HEK293T (cell line): ENCODE data around the gene HPSE2.

Source experiments
- CTCF ChIA-PET: fragments of 350-600 bp; formaldehyde crosslinking; extraction: SDS; loops from one replicate; lab custom pipeline; 2021; ENCODE audit warnings: antibody characterized with exemption, inconsistent platforms; lab: Yijun Ruan, JAX
- POLR2A ChIA-PET: fragments of 350-600 bp; formaldehyde crosslinking; extraction: SDS; loops from one replicate; lab custom pipeline; 2020; ENCODE audit warnings: antibody characterized with exemption, inconsistent platforms; lab: Yijun Ruan, JAX
- DNase-seq: peaks from one replicate; pipeline ENCODE4 v3.0.0; 2012; ENCODE audit warnings: mixed read lengths; ENCODE audit errors: extremely low spot score
- ARNT ChIP-seq: fragments of 450-650 bp; IDR thresholded peaks from 2 replicates; pipeline ENCODE4 v1.6.1; 2017; ENCODE audit warnings: mild to moderate bottlenecking
- BHLHE40 ChIP-seq: fragments of 450-650 bp; IDR thresholded peaks from 2 replicates; pipeline ENCODE4 v1.6.1; 2016; ENCODE audit warnings: mild to moderate bottlenecking, moderate library complexity, borderline replicate concordance
- CTBP1 ChIP-seq: fragments of 450-650 bp; IDR thresholded peaks from 2 replicates; pipeline ENCODE4 v1.6.1; 2016; ENCODE audit warnings: borderline replicate concordance
- ELF4 ChIP-seq: fragments of 450-650 bp; IDR thresholded peaks from 2 replicates; pipeline ENCODE4 v1.6.1; 2017; ENCODE audit warnings: antibody characterized with exemption
- FOXA1 ChIP-seq: fragments of 450-650 bp; IDR thresholded peaks from 2 replicates; pipeline ENCODE4 v1.6.1; 2016; ENCODE audit warnings: mild to moderate bottlenecking
- FOXK2 ChIP-seq: fragments of 450-650 bp; IDR thresholded peaks from 2 replicates; pipeline ENCODE4 v1.6.1; 2016; ENCODE audit warnings: mild to moderate bottlenecking
- FOXM1 ChIP-seq: fragments of 450-650 bp; IDR thresholded peaks from 2 replicates; pipeline ENCODE4 v1.6.1; 2017; ENCODE audit warnings: mild to moderate bottlenecking, borderline replicate concordance
- HDGF ChIP-seq: fragments of 450-650 bp; IDR thresholded peaks from 2 replicates; pipeline ENCODE4 v1.6.1; 2017; ENCODE audit warnings: antibody characterized with exemption, borderline replicate concordance
- L3MBTL2 ChIP-seq: fragments of 450-650 bp; conservative IDR thresholded peaks from 2 replicates; pipeline ENCODE4 v1.6.1; 2016; ENCODE audit warnings: mild to moderate bottlenecking
- LEF1 ChIP-seq: fragments of 450-650 bp; IDR thresholded peaks from 2 replicates; pipeline ENCODE4 v1.6.1; 2017; ENCODE audit warnings: mild to moderate bottlenecking, borderline replicate concordance
- NFRKB ChIP-seq: fragments of 450-650 bp; IDR thresholded peaks from 2 replicates; pipeline ENCODE4 v1.6.1; 2016; ENCODE audit warnings: mild to moderate bottlenecking, moderate library complexity
- SP1 ChIP-seq: fragments of 450-650 bp; IDR thresholded peaks from 2 replicates; pipeline ENCODE4 v1.6.1; 2017
- SUZ12 ChIP-seq: fragments of 450-650 bp; IDR thresholded peaks from 2 replicates; pipeline ENCODE4 v1.6.1; 2016; ENCODE audit warnings: mild to moderate bottlenecking
- TARDBP ChIP-seq: fragments of 450-650 bp; IDR thresholded peaks from 2 replicates; pipeline ENCODE4 v1.6.1; 2016
- ZNF384 ChIP-seq: fragments of 450-650 bp; IDR thresholded peaks from 2 replicates; pipeline ENCODE4 v1.6.1; 2016
- TF ChIP-seq, protein P1 (sequence below): fragments of 450-650 bp; IDR thresholded peaks from 2 replicates; pipeline ENCODE4 v1.6.1; 2016

The HPSE2 gene

DNA sequence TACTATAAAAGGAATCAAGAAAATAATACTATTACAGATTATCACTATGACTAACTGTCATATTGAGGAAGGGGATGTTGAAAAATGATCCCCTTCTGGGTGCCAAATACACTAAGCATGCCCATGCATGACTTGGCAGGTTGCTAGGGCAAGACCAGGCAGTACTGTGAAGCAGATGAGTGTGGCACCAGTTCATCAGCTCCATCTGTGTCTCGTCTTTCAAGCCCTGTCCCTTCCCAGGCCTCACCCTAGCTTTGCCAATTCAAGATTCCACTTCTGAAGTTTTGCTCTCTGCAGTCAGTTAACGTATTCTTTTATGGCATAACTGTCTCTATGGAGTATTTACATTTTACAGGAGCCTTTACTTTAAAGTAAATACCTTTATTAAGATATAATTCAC is 653.3 kb downstream of the HPSE2 start:
- no peak for TF ChIP-seq FOXA1
- TF ChIP-seq LEF1 = no peak
- no peak for TF ChIP-seq SUZ12
- TF ChIP-seq ARNT = no peak
- TF ChIP-seq ZNF384 = no peak
- TF ChIP-seq NFRKB = no peak
- TF ChIP-seq, protein P1, sequence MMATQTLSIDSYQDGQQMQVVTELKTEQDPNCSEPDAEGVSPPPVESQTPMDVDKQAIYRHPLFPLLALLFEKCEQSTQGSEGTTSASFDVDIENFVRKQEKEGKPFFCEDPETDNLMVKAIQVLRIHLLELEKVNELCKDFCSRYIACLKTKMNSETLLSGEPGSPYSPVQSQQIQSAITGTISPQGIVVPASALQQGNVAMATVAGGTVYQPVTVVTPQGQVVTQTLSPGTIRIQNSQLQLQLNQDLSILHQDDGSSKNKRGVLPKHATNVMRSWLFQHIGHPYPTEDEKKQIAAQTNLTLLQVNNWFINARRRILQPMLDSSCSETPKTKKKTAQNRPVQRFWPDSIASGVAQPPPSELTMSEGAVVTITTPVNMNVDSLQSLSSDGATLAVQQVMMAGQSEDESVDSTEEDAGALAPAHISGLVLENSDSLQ = no peak
- TF ChIP-seq FOXK2 = no peak
- no peak for TF ChIP-seq FOXM1
- TF ChIP-seq SP1 = no peak
- no peak for TF ChIP-seq TARDBP
- no peak for TF ChIP-seq ELF4
- no peak for TF ChIP-seq L3MBTL2
- TF ChIP-seq HDGF = no peak
- TF ChIP-seq BHLHE40 = no peak
- no peak for TF ChIP-seq CTBP1
- ChIA-PET CTCF (no interaction called here), POLR2A (no interaction called here)
- no peak for DNase-seq

DNA sequence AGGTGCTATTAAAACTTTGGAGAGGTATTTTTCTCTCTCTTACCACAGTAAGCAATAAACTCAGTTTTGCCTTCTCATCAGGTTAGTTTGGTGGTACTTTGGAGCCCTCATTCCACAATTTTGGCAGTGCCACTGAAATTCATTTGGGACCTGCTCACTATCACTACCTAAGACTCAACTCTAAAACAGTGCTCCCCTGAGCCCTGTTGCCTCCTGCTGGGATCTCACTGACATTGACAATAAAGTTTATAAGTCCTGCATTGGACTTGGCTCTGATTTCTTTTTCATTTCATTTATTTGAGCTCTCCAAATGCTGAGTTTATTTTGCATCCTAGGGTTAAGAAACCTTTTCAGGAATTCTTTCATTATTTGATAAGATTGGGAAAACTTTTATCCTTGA is 658.1 kb downstream of the HPSE2 start:
- DNase-seq = no peak
- ChIA-PET POLR2A (no interaction called here), CTCF (no interaction called here)
- no peak for TF ChIP-seq FOXM1
- TF ChIP-seq FOXA1 = no peak
- TF ChIP-seq HDGF = no peak
- no peak for TF ChIP-seq ARNT
- no peak for TF ChIP-seq SUZ12
- no peak for TF ChIP-seq ZNF384
- TF ChIP-seq SP1 = no peak
- TF ChIP-seq LEF1 = no peak
- no peak for TF ChIP-seq L3MBTL2
- no peak for TF ChIP-seq CTBP1
- no peak for TF ChIP-seq NFRKB
- no peak for TF ChIP-seq ELF4
- TF ChIP-seq, protein P1 = no peak

DNA sequence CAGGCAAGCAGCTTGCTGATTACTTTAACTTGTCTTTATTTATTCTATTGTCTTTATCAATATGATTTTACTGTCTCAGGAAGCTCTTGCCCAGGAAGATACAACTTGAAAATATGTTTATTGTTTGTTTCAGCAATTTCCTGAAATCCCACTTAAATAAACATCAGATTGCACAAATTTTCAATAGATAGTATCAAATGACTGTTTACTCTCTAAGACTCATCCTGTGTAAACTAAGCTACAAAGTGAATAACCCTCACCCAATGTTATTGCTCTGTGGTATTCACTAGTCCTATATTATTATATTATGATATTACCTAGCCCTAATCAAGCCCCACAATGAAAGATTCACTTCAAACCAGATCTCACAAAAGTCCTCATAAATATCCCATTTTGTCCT is 658.5 kb downstream of the HPSE2 start:
- DNase-seq = no peak
- POLR2A ChIA-PET = no interaction called here
- TF ChIP-seq HDGF (no peak), ELF4 (no peak), BHLHE40 (no peak), FOXM1 (no peak)
- CTCF ChIA-PET = no interaction called here

DNA sequence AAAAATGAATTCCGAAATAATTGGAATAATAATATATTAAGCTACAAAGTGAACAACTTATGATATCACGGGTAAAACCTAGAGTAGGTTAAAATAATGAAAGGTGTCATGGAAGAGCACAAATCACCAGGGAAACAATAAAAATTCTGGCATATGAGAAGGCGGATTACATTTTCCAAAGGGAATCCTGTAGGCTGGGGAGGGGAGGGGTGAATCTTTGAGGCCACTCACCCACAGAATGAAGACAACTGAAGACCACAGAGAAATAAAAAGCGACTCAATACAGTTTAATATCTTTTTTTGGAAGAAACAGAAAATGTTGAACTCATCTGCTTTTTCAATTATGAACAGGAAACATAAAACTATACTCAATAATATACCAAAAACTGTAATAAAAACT is 659.6 kb downstream of the HPSE2 start:
- no peak for DNase-seq
- TF ChIP-seq, protein P1 = no peak
- TF ChIP-seq BHLHE40 = no peak
- TF ChIP-seq ZNF384 = no peak
- no peak for TF ChIP-seq FOXA1
- no peak for TF ChIP-seq SUZ12
- no peak for TF ChIP-seq NFRKB
- TF ChIP-seq HDGF = no peak
- TF ChIP-seq TARDBP = no peak
- no peak for TF ChIP-seq L3MBTL2
- TF ChIP-seq FOXM1 = no peak
- no peak for TF ChIP-seq SP1
- TF ChIP-seq ARNT = no peak
- TF ChIP-seq CTBP1 = no peak
- TF ChIP-seq ELF4 = no peak
- no peak for TF ChIP-seq FOXK2
- TF ChIP-seq LEF1 = no peak
- POLR2A ChIA-PET = no interaction called here
- CTCF ChIA-PET = interaction anchor here (0.6 kb wide), 1 partner anchor 101 kb away, joined by 3 read pairs; no protein-coding TSS in a partner anchor

DNA sequence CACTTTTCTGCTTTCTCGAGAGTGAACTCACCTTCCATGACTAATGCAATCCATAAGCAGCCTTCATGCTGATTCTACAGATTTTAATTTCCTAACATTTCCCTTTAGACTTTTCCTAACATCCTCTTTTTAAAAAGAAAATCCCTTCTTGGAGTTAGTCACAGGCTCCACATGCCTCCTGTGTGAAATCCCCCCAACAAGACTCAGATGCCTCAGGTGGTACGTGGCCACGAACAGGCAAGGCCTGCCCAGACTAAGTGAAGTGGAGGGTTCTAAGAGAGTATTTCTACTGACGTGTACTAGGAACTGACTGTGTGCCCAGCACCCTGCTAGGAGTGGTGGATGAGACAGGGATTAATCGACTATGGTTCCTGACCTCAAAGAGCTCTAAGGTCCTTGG is 663.1 kb downstream of the HPSE2 start:
- no peak for TF ChIP-seq BHLHE40
- no peak for TF ChIP-seq CTBP1
- TF ChIP-seq FOXM1 = no peak
- TF ChIP-seq FOXK2 = no peak
- TF ChIP-seq SUZ12 = no peak
- no peak for TF ChIP-seq FOXA1
- TF ChIP-seq ELF4 = no peak
- no peak for TF ChIP-seq LEF1
- no peak for TF ChIP-seq TARDBP
- TF ChIP-seq, protein P1 = no peak
- no peak for TF ChIP-seq SP1
- ChIA-PET POLR2A (no interaction called here), CTCF (no interaction called here)
- no peak for DNase-seq

DNA sequence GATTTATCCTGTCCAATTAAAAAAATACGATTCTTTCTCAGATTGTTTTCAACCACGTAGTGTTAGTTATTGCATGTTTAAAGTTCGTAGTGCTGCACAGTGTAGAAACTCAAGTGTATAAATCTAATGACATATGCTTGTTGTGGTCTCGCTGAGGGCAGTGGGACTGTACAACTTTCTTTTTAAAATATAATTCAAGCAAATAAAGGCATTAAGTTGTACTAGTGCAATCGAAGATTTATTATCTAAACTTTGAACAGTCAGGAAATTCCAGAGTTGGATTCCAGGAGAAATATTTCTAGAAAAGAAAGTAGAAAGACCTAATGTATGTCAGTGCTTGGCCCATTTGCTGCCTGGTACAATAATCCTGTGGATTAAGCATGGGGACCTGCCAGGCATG is 664.8 kb downstream of the HPSE2 start:
- ChIA-PET POLR2A (no interaction called here), CTCF (no interaction called here)
- DNase-seq = no peak
- TF ChIP-seq BHLHE40 = no peak
- no peak for TF ChIP-seq ZNF384
- TF ChIP-seq TARDBP = no peak
- TF ChIP-seq LEF1 = no peak
- no peak for TF ChIP-seq SP1
